IMR-90 (cell line): ENCODE measurements around the gene ANKRD37. TPM values are rescaled to one million over a fixed set of nuclear protein-coding genes. Genes with fewer than 3 reads are reported as not detected.
A peak's percentile ranks its signal among the peaks of the same experiment; 100 is the strongest.

Experiments used
- ATAC-seq: fragments of 200-7000 bp; cut with Tn5 transposase; 2 replicates; pipeline ENCODE4 v1.9.1; 2020; ENCODE audit warnings: low read depth, mild to moderate bottlenecking, moderate library complexity
- BruUV-seq: library from RNA; stranded (reverse); fragments of 400-500 nt; replicated peaks from 2 replicates; lab custom pipeline; 2021; lab: Mats Ljungman, UMichigan
- CTCF ChIA-PET: fragments of 300-600 bp; formaldehyde crosslinking; extraction: SDS; loops from one replicate; lab custom pipeline; 2021; ENCODE audit warnings: antibody characterized with exemption; lab: Yijun Ruan, JAX
- POLR2A ChIA-PET: fragments of 300-600 bp; sonication (Branson Sonifier 250); formaldehyde crosslinking; loops from one replicate; lab custom pipeline; 2022; ENCODE audit warnings: antibody characterized with exemption; ENCODE audit not compliant: unreplicated experiment; lab: Charles Lee
- DNase-seq: peaks from one replicate; pipeline ENCODE4 v3.0.0; 2013
- H2AFZ ChIP-seq: replicated peaks from 2 replicates; pipeline ENCODE3; 2013; ENCODE audit warnings: low read length, mild to moderate bottlenecking; ENCODE audit not compliant: poor library complexity
- H2AK5ac ChIP-seq: 2 replicates; pipeline ENCODE4 v1.6.1; 2013; ENCODE audit warnings: low read depth, low read length, inconsistent platforms
- H2AK9ac ChIP-seq: replicated peaks from 2 replicates; pipeline ENCODE3; 2013; ENCODE audit warnings: mild to moderate bottlenecking, low read depth, low read length, moderate library complexity; ENCODE audit not compliant: poor library complexity
- H2BK120ac ChIP-seq: 2 replicates; pipeline ENCODE4 v1.6.1; 2013; ENCODE audit warnings: low read depth, low read length, inconsistent platforms
- H2BK15ac ChIP-seq: 3 replicates; pipeline ENCODE4 v1.6.1; 2013; ENCODE audit warnings: low read depth, low read length, inconsistent platforms
- H2BK20ac ChIP-seq: 2 replicates; pipeline ENCODE4 v1.6.1; 2013; ENCODE audit warnings: low read depth, mild to moderate bottlenecking, inconsistent platforms, low read length, moderate library complexity
- H2BK5ac ChIP-seq: 2 replicates; pipeline ENCODE4 v1.6.1; 2013; ENCODE audit warnings: mild to moderate bottlenecking, low read depth, low read length, inconsistent platforms; ENCODE audit not compliant: poor library complexity, severe bottlenecking
- H3K14ac ChIP-seq: replicated peaks from 2 replicates; pipeline ENCODE4 v1.6.1; 2013; ENCODE audit warnings: low read depth, low read length, inconsistent platforms
- H3K18ac ChIP-seq: 2 replicates; pipeline ENCODE4 v1.6.1; 2013; ENCODE audit warnings: low read depth, low read length, control low read depth
- H3K23ac ChIP-seq: 2 replicates; pipeline ENCODE4 v1.6.1; 2013; ENCODE audit warnings: low read depth, low read length, inconsistent platforms
- H3K27ac ChIP-seq: 2 replicates; pipeline ENCODE4 v1.5.1; 2013; ENCODE audit warnings: mild to moderate bottlenecking, control low read depth, low read length; ENCODE audit not compliant: insufficient read depth
- H3K27me3 ChIP-seq: 2 replicates; pipeline ENCODE4 v1.6.1; 2013; ENCODE audit warnings: low read length; ENCODE audit not compliant: control insufficient read depth, insufficient read depth
- H3K36me3 ChIP-seq: 2 replicates; pipeline ENCODE4 v1.6.1; 2013; ENCODE audit warnings: low read length, mixed read lengths; ENCODE audit not compliant: control insufficient read depth, insufficient read depth
- H3K4ac ChIP-seq: 2 replicates; pipeline ENCODE4 v1.6.1; 2013; ENCODE audit warnings: low read depth, low read length, inconsistent platforms
- H3K4me1 ChIP-seq: 2 replicates; pipeline ENCODE4 v1.6.1; 2013; ENCODE audit warnings: low read length, mixed read lengths; ENCODE audit not compliant: control insufficient read depth, insufficient read depth
- H3K4me2 ChIP-seq: 2 replicates; pipeline ENCODE4 v1.6.1; 2013; ENCODE audit warnings: low read depth, mild to moderate bottlenecking, control low read depth, low read length, moderate library complexity
- H3K4me3 ChIP-seq: 2 replicates; pipeline ENCODE4 v1.5.1; 2013; ENCODE audit warnings: low read depth, mild to moderate bottlenecking, control low read depth, low read length, moderate library complexity; ENCODE audit not compliant: insufficient read depth
- H3K56ac ChIP-seq: 2 replicates; pipeline ENCODE4 v1.6.1; 2013; ENCODE audit warnings: low read length, inconsistent platforms; ENCODE audit not compliant: insufficient read depth; ENCODE audit errors: extremely low read depth
- H3K79me1 ChIP-seq, 2 experiments: 2 replicates each; pipeline ENCODE4 v1.6.1; 2013; ENCODE audit warnings: low read length in 2 of 2, inconsistent platforms in 1 of 2, low read depth in 1 of 2
- H3K9ac ChIP-seq: 2 replicates; pipeline ENCODE4 v1.6.1; 2013; ENCODE audit warnings: low read depth, low read length, control low read depth
- H3K9me1 ChIP-seq: 2 replicates; pipeline ENCODE4 v1.6.1; 2013; ENCODE audit warnings: low read length, inconsistent platforms; ENCODE audit not compliant: insufficient read depth
- H3K9me3 ChIP-seq: 2 replicates; pipeline ENCODE4 v1.6.1; 2013; ENCODE audit warnings: low read length; ENCODE audit not compliant: control insufficient read depth, insufficient read depth
- H4K20me1 ChIP-seq: 2 replicates; pipeline ENCODE4 v1.6.1; 2013; ENCODE audit warnings: low read length, inconsistent platforms; ENCODE audit not compliant: insufficient read depth
- H4K5ac ChIP-seq: 2 replicates; pipeline ENCODE4 v1.6.1; 2013; ENCODE audit warnings: mild to moderate bottlenecking, low read depth, low read length, control low read depth
- H4K8ac ChIP-seq, 2 experiments: 2 replicates each; pipeline ENCODE4 v1.6.1; 2013; ENCODE audit warnings: low read depth in 2 of 2, low read length in 2 of 2, control low read depth in 1 of 2, inconsistent platforms in 1 of 2
- H4K91ac ChIP-seq: 2 replicates; pipeline ENCODE4 v1.6.1; 2013; ENCODE audit warnings: low read depth, low read length, inconsistent platforms; ENCODE audit not compliant: insufficient read depth
- CEBPB ChIP-seq: IDR thresholded peaks from 2 replicates; pipeline ENCODE4 v1.6.1; 2012; ENCODE audit warnings: low read depth, low read length, improper control_type of control experiment
- CHD1 ChIP-seq: IDR thresholded peaks from 2 replicates; pipeline ENCODE4 v1.6.1; 2012; ENCODE audit warnings: low read depth, low read length, improper control_type of control experiment
- ELK1 ChIP-seq: fragments of 150-350 bp; IDR thresholded peaks from 2 replicates; pipeline ENCODE4 v1.6.1; 2016; ENCODE audit warnings: low read depth, mild to moderate bottlenecking, low read length, moderate library complexity, borderline replicate concordance
- FOS ChIP-seq: fragments of 150-350 bp; IDR thresholded peaks from 2 replicates; pipeline ENCODE4 v1.6.1; 2016; ENCODE audit warnings: low read depth, low read length
- MAFK ChIP-seq: IDR thresholded peaks from 2 replicates; pipeline ENCODE4 v1.6.1; 2012; ENCODE audit warnings: low read depth, low read length, improper control_type of control experiment
- MAZ ChIP-seq: IDR thresholded peaks from 2 replicates; pipeline ENCODE4 v1.6.1; 2012; ENCODE audit warnings: low read depth, mild to moderate bottlenecking, low read length, improper control_type of control experiment, moderate library complexity, borderline replicate concordance
- MXI1 ChIP-seq: IDR thresholded peaks from 2 replicates; pipeline ENCODE4 v1.6.1; 2012; ENCODE audit warnings: low read depth, mild to moderate bottlenecking, low read length, moderate library complexity, borderline replicate concordance
- NFE2L2 ChIP-seq: fragments of 150-350 bp; IDR thresholded peaks from 2 replicates; pipeline ENCODE4 v1.6.1; 2016; ENCODE audit warnings: low read depth, mild to moderate bottlenecking, low read length
- POLR2A ChIP-seq: IDR thresholded peaks from 2 replicates; pipeline ENCODE4 v1.6.1; 2012; ENCODE audit warnings: mild to moderate bottlenecking, low read depth, low read length
- RCOR1 ChIP-seq: IDR thresholded peaks from 2 replicates; pipeline ENCODE4 v1.6.1; 2012; ENCODE audit warnings: mild to moderate bottlenecking, low read length, improper control_type of control experiment; ENCODE audit not compliant: insufficient replicate concordance
- RFX5 ChIP-seq: IDR thresholded peaks from 2 replicates; pipeline ENCODE4 v1.8.0; 2012; ENCODE audit warnings: low read depth, mild to moderate bottlenecking, low read length, moderate library complexity
- WGBS, 2 experiments: methylation state at CpG; one replicate each; pipeline versions ENCODE4 v1.1.5 to v1.1.7; 2013; ENCODE audit warnings: missing lambda C conversion rate in 2 of 2; ENCODE audit not compliant: insufficient read length in 1 of 2; ENCODE audit errors: extremely low coverage in 2 of 2; 5-methylcytosine and 5-hydroxymethylcytosine counted together
- dilution Hi-C: fragments of 300-500 bp; cut with HindIII; formaldehyde crosslinking; loops from one replicate; pipeline ENCODE4 v1.14.3; 2018; ENCODE audit warnings: low sequenced_read_pairs; ENCODE audit not compliant: unreplicated experiment
- in situ Hi-C: fragments of 300-500 bp; cut with MboI; formaldehyde crosslinking; loops from 3 replicates; pipeline ENCODE4 v1.14.3; 2019; ENCODE audit warnings: low sequenced_read_pairs, inconsistent platforms, mixed read lengths
- intact Hi-C: fragments of 100-400 bp; cut with micrococcal nuclease; formaldehyde crosslinking; loops from 2 replicates; pipeline ENCODE4 v1.10.0; 2022
- polyA plus RNA-seq, 3 experiments: library from polyadenylated mRNA; depleted of rRNA; stranded (reverse); fragments of >200 nt; gene quantifications; 2 replicates each; pipeline ENCODE4 v1.2.3, GENCODE V29; 2012; ENCODE audit warnings: low replicate concordance in 1 of 3
- total RNA-seq: library from RNA; depleted of rRNA; stranded (reverse); fragments of >200 nt; gene quantifications from 2 replicates; pipeline ENCODE4 v1.2.3, GENCODE V29; 2012
- TF ChIP-seq, protein P1 (sequence below): fragments of 150-350 bp; IDR thresholded peaks from 2 replicates; pipeline ENCODE4 v1.6.1; 2017; ENCODE audit warnings: mild to moderate bottlenecking, antibody characterized with exemption, low read length, low read depth
- TF ChIP-seq, protein P2 (sequence below): conservative IDR thresholded peaks from 2 replicates; pipeline ENCODE4 v1.5.1; 2012; ENCODE audit warnings: mild to moderate bottlenecking, low read depth, low read length, improper control_type of control experiment

Gene ANKRD37
- total and polyA plus RNA-seq, 2 of the 4 experiments (the other 2 are of a cell fraction): 7.1 to 8.2 TPM

GRCh38 chr4:185395956-185396723, 501 bp upstream of the ANKRD37 start:
- dilution Hi-C loops: no loop called here
- Histone ChIP-seq H4K20me1 (no peaks in the 10 kb centered on the region), H3K9ac (peak overlapping the region; percentile 56), H3K18ac (peak overlapping the region; percentile 1; the same call in 1 of the 2 replicates), H3K4me2 (peak overlapping the region; percentile 70), H2BK5ac (peak overlapping the region; percentile 83), H3K4ac (peak overlapping the region; percentile 74), H3K23ac (peak overlapping the region; percentile 85), H3K79me1 (peaks cover 3 to 7% of the 10 kb centered on the region in 2 experiments; a peak in 3 of 4 replicates), H3K14ac (peak overlapping the region; percentile 51), H2BK15ac (no peak overlapping the region; the same call in 2 of the 3 replicates), H4K5ac (peak overlapping the region; percentile 35), H4K91ac (peak overlapping the region; percentile 76), H3K9me3 (no peaks in the 10 kb centered on the region), H3K27me3 (no peaks in the 10 kb centered on the region), H2BK120ac (peak overlapping the region; percentile 55), H3K4me3 (peak overlapping the region; percentile 71), H2AK5ac (peak overlapping the region; percentile 53; the same call in 1 of the 2 replicates), H2AFZ (peak overlapping the region; percentile 96), H3K56ac (peak overlapping the region; percentile 74), H3K9me1 (no peaks in the 10 kb centered on the region), H2AK9ac (peak overlapping the region; percentile 95), H4K8ac (peak overlapping the region; percentile 57 to 88), H2BK20ac (no peak overlapping the region), H3K36me3 (peaks cover 4% of the 10 kb centered on the region; the same call in 1 of the 2 replicates), H3K4me1 (no peaks in the 10 kb centered on the region; the same call in 1 of the 2 replicates), H3K27ac (peak overlapping the region; percentile 66)
- DNase-seq (peak; percentile 97), ATAC-seq (peak; percentile 97)
- BruUV-seq: no TSS peak
- POLR2A ChIA-PET: interaction anchor here (0.7 to 0.9 kb wide), 3 partner anchors 8 to 944 kb away, joined by 3 to 8 read pairs (median 4); no protein-coding TSS in a partner anchor
- CTCF ChIA-PET: no interaction called here
- 0% methylated on average over 67 of the region's 98 CpGs; no CpG with 5 or more reads in 1 of the 2 experiments for WGBS, 2 experiments
- intact Hi-C loops: loop anchor here (1.0 to 2.0 kb wide), 3 partner anchors 73 to 201 kb away; no protein-coding TSS in a partner anchor
- in situ Hi-C loops: no loop called here
- TF ChIP-seq RFX5: no peak
- TF ChIP-seq FOS: no peak
- TF ChIP-seq RCOR1: peak; percentile 43
- TF ChIP-seq, protein P1, sequence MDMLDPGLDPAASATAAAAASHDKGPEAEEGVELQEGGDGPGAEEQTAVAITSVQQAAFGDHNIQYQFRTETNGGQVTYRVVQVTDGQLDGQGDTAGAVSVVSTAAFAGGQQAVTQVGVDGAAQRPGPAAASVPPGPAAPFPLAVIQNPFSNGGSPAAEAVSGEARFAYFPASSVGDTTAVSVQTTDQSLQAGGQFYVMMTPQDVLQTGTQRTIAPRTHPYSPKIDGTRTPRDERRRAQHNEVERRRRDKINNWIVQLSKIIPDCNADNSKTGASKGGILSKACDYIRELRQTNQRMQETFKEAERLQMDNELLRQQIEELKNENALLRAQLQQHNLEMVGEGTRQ: peak; percentile 70
- no peak for TF ChIP-seq MAFK
- TF ChIP-seq CEBPB: no peak
- TF ChIP-seq NFE2L2: no peak
- TF ChIP-seq, protein P2, sequence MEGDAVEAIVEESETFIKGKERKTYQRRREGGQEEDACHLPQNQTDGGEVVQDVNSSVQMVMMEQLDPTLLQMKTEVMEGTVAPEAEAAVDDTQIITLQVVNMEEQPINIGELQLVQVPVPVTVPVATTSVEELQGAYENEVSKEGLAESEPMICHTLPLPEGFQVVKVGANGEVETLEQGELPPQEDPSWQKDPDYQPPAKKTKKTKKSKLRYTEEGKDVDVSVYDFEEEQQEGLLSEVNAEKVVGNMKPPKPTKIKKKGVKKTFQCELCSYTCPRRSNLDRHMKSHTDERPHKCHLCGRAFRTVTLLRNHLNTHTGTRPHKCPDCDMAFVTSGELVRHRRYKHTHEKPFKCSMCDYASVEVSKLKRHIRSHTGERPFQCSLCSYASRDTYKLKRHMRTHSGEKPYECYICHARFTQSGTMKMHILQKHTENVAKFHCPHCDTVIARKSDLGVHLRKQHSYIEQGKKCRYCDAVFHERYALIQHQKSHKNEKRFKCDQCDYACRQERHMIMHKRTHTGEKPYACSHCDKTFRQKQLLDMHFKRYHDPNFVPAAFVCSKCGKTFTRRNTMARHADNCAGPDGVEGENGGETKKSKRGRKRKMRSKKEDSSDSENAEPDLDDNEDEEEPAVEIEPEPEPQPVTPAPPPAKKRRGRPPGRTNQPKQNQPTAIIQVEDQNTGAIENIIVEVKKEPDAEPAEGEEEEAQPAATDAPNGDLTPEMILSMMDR: no peak
- peak; percentile 49 for TF ChIP-seq POLR2A
- no peak for TF ChIP-seq ELK1
- TF ChIP-seq CHD1: peak; percentile 30; the same call in 1 of the 2 replicates
- peak; percentile 87 for TF ChIP-seq MXI1
- TF ChIP-seq MAZ: peak; percentile 98; the same call in 1 of the 2 replicates
